22Rv1 (cell line): ENCODE measurements around the gene KRTAP10-4.

Source experiments
- CTCF ChIP-seq: fragments of 450-650 bp; IDR thresholded peaks from 2 replicates; pipeline ENCODE4 v1.5.1; 2017; ENCODE audit warnings: mild to moderate bottlenecking
- ZFX ChIP-seq: fragments of 450-650 bp; IDR thresholded peaks from 2 replicates; pipeline ENCODE4 v1.6.1; 2017; ENCODE audit warnings: antibody characterized with exemption, borderline replicate concordance

GRCh38 chr21:44615466-44615865, 41.9 kb downstream of the KRTAP10-4 start:
- no peak for TF ChIP-seq CTCF
- no peak for TF ChIP-seq ZFX
